HG03280 (cell line): ENCODE data around the gene IRF2.

ENCODE experiments used
- ATAC-seq: cut with Tn5 transposase; IDR thresholded peaks from one replicate; pipeline ENCODE4 v1.9.1; 2021; ENCODE audit warnings: mild to moderate bottlenecking, moderate library complexity; ENCODE audit not compliant: unreplicated experiment

Gene IRF2

DNA sequence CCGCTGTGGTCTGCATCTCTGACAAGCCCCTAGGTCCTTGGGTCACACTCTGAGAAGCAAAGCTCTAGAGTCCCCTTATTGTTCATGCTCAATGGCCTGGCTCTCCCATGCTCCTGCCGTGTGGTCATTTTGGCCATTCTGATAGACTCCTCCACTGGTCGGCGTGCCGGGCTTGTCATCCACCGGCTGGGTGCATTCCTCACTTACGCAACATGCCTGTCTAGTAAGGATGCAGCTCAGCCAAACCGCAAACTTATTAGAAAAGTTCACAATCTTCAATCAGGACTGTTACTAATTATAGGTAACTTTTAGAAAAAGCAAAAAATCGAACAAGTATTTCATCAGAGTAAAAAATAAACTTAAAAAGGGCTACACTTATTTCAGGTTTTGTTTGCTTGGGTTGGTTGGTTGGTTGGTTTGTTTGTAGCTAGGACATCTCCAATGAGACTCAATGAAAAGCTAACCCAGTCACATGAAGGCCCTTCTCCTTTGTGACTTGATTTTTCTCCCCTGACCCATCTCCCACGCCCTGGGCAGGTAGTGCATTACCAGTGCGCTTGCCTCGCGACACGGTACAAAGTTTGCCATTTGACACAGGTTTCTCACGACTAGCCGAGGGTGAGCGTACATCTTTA, 41.0 kb downstream of the IRF2 start:
- ATAC-seq, result no peak

DNA sequence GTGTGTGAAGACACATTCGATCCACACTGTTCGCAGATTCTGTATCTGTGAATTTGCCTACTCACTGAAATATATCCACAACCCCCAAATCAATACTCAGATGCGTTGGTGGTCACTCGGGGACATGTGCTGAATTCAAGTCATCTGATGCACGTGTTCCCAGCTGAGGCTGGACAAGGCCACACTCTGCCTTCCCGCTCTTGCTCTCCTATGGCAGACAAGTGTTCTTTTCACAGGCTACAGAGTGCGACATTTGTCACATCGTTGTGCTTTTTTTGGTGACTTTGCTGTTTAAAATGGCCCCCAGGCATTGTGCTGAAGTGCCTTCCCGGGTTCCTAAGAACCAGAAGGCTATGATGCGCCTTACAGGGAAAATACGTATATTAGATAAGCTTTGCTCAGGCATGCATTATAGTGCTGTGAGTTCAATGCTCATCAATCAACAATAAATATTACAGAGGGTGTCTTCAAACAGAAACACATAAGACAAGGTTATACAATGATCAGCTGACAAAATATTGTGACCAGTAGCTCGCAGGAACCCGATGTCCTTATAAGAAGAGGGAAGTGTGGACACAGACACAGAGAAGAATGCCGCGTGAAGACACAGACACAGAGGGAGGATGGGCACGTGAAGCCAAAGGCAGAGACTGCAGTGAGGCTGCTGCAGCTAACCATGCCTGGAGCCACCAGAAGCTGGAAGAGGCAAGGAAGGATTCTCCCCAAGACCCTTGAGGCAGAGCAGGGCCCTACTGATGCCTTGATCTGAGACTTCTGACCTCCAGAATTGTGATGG, 42.0 kb downstream of the IRF2 start:
- no peak for ATAC-seq

DNA sequence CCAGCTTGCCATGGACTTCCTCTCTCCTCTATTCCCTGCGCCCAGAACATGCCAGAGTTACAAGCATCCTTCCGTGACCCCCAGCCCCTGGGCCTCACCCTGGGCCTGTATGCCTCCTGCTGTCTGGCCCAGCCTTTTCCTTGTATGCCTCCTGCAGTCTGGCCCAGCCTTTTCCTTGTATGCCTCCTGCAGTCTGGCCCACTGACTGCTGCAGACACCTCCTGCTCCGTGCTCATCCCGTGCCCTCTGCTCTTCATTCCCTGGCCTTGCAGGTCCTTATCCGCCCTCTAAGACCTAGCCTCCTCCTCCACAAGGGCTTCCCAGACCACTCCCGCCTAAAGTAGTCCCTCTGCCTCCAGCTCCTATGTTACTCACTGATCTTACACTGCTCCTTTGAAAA, 44.2 kb downstream of the IRF2 start:
- ATAC-seq, result no peak

DNA sequence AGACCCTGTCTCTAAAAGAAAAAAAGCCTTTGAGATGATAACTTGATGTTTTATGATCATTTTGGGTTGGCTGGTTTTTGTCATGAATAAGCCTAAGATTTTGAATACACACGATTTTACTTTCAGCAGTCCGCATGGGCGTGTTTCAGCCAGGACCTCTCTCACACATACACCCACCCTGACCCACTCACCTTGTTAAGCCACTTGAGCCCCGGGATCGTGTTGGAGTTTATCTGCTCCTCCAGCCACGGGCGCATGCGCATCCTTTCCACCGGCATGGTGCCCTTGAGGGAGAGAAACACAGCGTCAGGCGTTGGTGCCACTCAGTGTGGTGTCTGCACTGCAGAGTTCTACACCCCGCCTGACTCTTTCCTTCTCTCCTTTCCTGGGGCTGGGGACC, 45.6 kb downstream of the IRF2 start:
- no peak for ATAC-seq

DNA sequence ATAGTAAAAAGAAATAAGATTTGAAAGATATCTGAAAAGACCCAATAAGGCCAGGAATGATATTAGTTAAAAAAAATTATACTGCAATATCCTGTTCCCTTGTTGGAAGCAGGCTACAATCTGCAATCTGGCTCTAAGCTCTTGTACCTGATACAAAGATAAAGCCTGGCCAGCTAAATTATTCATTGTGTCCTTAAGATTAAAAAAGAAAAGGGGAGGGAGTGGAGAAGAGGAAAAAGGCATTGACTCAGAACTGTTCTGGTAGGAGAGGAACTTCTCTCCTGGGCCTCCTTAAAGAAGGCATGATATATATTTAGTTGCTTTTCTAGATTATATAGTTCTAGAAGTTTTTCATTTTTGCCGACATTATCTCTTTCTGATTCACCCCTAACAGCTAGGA, 46.7 kb downstream of the IRF2 start:
- no peak for ATAC-seq

DNA sequence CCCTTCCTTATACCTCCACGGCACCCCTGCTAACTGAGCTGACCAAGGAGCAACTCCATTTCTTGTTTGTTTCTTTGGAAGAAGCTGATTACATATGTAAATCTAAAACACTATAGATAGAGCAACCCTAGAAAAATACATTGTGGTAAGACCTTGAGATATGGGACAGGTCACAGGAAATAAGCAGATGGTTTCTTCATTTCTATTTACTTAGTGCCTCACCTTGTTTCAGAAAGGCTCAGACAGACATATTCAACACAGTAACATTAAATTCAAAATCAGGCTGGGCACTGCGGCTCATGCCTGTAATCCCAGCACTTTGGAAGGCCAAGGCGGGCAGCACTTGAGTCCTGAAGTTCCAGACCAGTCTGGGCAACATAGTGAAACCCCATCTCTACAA, 47.3 kb downstream of the IRF2 start:
- no peak for ATAC-seq

DNA sequence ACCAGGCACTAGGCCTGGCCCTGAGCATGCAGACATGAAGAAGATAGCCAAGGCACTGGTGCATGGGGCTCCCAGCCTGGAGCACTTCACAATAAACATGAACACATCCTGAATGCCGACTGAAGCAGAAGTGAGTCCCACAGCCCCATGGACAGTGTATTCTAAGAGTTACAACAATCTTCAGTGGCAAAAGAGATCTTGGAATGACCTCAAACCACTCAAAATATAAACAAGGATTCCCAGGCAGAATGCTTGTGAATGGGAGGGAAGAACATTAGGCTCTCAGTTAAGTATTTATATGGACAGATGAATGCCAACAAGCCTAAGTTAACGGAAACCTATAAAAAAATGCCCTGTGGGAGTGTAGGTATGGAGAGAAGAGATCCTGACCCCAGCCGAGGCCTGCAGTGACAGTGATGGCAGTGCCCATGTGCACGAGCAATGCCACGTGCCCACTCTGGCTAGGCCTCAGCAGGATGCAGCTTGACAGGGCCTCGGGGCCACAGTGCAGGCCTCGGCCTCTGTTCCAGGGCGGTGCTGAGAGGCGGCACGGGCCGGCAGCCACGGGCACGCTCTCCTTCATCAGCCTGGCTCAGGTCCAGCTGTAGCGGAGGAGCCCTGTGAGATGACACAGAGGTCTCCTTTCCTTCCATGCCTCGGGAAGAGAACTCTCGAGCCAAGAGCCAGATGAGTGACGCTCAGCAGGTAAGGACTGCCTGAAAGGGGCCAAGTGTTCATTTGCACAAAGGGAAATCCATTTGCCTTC, 49.2 kb downstream of the IRF2 start:
- ATAC-seq, result no peak

DNA sequence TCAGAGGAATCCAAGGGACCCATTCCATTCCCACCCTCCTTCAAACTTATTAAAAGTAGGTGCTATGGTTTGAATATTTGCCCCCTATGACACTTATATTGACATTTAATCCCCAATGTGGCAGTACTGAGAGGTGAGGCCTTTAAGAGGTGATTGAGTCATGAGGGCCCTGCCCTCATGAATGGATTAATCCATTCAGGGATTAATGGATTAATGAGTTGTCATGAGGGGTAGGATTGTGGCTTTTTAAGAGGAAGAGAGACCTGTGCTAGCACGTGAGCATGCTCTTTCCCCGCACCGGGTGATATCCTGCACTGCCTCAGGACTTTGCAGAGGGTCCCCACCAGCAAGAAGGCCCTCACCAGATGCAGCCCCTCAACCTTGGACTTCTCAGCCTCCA, 50.1 kb downstream of the IRF2 start:
- no peak for ATAC-seq

DNA sequence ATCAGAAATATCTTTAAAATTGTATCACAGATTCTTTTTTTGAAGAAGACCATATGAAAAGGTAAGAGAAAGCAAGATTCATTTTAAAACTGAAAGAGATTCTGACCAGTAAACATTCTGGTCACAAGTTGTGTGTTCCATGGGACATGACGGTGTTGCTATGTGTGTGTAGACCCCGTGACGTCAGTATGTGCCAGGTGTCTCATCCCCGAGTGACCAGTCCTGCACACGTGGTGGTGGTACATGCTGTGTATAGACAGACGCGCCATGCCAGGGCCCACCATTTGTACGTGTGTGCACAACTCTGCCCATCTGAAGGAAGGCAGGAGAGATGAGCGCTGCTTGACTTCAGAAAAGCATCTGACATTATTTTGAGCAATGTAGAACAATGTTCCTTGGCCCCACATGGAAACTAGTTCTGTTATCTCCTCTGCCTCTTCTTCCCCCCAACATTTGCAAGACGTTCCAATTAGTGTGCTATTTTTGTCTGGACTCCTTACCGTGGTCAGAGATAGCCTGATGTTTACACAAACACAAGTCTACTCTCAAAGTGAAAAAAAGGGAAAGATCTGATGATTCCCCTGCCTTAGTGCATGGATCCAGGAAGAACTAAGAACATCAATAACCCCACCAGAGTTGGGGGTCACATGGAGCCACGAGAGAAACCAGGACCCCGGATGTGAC, 51.2 kb downstream of the IRF2 start:
- ATAC-seq, result peak; percentile 35

DNA sequence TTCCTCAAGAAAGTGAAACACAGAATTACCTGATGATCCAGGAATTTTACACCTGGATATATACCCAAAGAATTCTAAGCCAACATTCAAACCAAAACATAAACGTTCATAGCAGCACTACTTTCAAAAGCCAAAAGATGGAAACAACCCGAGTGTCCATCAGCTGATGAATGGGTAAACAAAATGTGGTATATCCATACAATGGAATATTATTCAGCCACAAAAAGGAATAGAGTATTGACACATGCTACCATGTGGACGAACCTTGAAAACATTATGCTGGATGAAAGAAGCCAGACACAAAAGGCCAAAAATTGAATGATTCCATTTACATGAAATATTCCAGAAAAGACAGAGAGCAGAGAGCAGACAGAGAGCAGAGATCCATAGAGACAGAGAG, 52.0 kb downstream of the IRF2 start:
- ATAC-seq, result no peak

DNA sequence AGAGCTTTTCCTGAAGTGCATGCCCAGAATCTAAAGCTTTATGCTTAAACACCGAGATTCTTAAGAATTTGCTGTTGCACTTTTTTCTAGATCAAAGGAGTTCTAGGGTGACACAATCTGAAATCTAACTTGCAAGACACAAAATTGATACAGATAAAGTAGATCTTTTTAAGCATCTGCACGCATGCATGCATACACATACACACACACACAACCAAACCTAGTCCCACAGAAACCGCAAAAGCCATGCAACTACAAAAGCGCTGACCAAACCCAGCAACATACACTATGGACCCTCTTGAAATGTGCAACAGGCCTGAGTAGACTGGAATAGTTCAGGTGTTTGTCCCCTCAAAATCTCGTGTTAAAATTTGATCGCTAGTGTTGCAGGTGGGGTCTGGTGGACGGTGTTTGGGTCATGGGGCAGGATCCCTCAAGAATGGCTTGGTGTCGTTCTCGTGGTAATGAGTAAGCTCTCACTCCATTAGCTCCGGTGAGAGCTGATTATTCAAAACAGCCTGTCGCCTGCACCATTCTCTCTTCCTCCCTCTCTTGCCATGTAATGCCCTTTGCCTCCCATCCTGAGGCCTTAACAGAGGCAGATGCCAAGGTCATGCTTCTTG, 52.7 kb downstream of the IRF2 start:
- peak; percentile 27 for ATAC-seq

DNA sequence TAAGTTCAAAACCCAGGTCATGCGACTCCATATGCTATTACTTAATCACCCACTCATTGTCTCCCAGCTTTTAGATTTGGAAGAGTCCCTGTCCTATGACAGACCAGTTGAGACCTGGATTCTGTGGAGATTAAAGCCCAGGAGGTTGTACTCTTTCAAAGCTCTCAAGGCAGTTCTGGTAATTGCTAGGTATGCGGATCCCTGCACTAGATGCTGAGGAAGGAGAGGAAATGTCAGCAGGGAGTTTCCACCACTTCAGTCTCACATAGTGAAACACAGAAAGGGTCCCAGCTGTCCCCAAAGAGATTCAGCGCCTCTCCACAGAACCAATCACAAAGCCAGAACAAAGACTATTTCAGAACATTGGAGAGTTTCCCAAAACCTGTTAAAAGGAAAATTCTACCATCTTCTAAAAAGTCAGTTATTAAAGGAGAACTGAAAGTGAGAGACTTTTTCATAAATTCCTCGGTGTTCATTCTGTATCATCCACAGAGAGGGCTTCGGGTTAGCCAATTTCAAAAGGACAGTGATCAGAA, 53.4 kb downstream of the IRF2 start:
- no peak for ATAC-seq

DNA sequence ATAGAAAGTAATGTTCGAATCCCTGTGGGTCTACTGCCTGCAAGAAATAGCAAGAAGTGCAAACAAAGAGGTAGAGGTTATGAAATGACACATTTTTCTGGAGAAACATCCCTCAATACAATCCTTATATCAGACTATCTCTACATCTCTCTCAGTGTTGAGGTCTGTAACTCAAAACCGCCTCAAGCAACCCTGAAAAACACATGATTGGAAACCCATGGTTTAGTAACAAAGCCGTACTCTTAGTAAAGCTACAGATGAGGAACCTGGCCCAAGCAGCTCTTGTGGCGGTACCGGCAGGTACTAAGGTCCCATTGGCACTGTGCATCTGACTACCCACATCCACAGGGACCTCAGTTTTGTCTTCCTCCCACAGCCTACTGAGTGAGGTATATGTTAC, 53.9 kb downstream of the IRF2 start:
- ATAC-seq, result no peak

DNA sequence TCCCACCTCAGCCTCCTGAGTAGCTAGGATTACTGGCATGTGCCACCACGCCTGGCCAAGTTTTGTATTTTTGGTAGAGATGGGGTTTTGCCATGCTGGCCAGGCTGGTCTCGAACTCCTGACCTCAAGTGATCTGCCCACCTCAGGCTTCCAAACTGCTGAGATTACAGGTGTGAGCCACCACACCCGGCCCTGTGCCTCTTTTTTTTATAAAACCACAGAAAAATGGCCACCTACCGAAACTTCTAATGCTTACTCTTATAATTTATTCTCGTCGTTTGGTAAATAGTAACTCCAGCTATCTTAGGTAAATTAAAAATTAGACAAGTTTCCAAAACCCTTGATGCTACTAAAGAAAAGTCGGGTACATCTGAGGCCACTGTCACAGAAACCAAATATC, 54.4 kb downstream of the IRF2 start:
- ATAC-seq, result no peak

DNA sequence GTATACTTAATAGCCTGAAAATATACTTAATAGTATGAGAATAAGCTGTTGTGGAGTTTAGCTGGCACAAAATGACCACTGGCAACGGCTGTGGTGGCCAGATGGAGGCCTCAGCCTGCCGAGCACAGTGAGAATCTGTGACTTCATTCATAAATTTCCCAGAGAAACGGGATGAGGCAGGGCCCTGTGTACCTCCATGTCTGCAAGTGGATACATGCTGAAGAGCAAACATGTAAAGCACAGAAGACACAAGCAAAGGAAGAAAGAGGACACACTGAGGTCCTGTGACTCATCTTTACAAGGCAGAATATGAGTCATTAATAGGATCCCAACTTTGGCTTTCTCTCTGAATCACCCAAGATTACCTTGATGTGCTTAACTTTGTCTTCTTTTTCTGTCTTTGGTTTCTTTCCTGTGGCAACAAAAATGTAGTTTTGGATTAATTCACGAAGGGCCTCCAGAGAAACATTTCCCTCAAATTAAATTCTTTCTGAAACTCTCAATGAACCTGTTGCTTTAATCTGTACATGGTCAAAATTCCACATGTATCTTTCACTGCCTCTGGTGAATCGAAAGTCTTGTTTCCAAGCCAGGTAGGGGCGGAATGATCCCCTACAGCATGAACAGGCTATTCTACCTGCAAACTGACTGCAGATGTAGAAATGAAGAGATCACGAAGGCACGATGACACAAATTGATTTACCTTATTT, 56.4 kb downstream of the IRF2 start:
- ATAC-seq, result peak; percentile 52

DNA sequence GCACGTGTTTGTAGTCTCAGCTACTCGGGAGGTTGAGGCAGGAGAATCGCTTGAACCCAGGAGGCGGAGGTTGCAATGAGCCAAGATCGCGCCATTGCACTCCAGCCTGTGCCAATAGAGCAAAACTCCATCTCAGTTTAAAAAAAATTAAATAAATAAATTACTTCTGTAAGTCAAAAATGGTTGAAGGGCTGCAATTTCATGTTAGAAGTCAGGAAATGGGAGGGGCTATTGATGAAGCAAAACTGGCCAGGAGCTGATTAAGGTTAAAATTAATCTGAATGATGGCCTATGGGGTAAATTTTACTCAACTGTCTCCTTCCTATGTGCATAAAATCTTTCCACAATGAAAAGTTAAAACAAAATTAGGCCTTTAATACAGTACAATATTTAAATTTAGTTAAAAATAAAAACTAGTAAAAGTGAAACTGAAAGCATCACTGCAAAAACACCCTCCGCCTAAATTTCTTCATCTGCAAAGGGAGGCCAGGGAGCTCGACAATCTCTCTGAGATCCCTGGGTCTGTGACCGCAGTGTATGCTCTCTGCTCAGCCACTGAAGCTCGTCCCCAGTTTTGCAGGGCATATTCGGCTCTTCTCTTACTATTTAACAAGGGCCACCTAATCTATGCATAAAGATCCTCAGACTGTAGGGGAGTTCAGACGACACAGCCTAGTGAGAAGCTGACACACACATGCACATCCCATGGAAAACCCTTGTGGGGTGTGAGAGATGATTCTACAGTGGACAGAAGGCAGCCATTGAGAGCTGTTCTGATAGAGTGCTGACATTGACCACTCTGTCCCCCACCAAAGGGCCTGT, 57.2 kb downstream of the IRF2 start:
- peak; percentile 46 for ATAC-seq

DNA sequence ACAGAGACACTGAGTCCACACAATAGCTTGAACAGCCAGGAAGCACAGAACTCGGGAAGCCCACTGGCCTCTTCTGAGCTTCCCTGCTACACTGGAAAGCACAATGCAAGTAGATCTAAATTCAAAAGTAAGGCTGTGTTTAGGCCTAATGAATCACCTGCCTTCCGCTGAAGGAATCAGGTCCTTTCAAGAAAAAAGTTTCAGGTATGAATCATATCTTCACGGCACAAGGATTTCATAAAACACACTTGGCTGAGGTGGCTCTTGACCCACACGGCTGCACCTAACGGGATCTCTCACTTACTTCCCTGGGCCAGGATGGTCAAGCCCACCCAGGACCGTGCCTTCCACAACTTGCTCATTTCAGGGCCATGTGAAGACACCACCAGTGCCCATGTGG, 59.3 kb downstream of the IRF2 start:
- no peak for ATAC-seq

DNA sequence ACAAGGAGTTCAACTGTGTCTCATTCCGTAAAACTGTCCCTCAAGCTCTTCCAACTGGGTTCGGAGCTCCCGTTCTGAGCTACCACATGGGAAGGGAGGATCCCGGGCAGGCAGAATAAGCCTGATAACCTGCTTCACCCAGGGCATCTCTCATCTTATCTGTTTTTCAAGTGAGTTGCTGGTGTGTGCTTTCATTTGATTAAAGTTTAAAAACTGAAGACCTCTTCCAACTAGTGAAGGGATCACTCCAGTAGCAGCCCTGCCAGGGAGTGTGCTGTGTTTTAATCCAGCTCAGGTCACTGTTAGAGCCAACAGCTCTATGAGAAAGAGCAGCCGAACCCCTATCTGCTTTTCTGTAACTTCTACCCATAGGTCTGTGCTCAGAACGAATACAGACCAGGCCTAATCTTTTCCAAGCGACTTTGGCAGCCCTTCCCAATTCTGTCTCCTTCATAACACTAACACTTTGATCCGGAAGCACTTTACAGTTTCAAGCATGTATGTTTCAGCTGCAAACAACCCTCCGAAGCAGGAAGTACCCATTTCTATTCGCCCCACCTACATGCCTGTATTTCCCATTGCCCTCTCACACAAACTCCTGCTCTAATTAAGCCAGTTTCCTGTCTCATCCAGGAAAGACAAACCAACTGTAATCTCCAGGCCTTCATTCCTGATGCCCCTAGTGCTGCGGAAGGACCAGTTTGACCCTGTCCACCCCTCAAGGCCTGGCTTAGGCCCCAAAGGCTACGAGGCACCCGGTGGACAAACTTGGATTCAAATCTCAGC, 60.9 kb downstream of the IRF2 start:
- ATAC-seq, result no peak
